NCI-H69 (cell line): Measurements from ENCODE around the gene FKBP8.
"Not testable (repeated sequence)": the region's sequence is repeated elsewhere in the genome, so short reads cannot be mapped to it uniquely, and the experiment has no call there.

Experiments used
- DNase-seq: peaks from one replicate; lab custom pipeline; 2025; lab: John Stamatoyannopoulos, UW

Gene FKBP8

GRCh38 chr19:18558604-18559003 is 15.2 kb upstream of the FKBP8 start:
- no peak for DNase-seq

GRCh38 chr19:18558202-18558555 is 14.8 kb upstream of the FKBP8 start:
- DNase-seq = no peak

- peak; percentile 99 for DNase-seq
Observed at GRCh38 chr19:18557411-18558201, 14.2 kb upstream of the FKBP8 start, which contains the start of gene KXD1. Gene KXD1, plus strand, starts transcription at chr19:18557870. Its CDS starts 4,187 bp downstream, at chr19:18562057.

GRCh38 chr19:18551631-18552030 is 8.3 kb upstream of the FKBP8 start:
- DNase-seq = peak; percentile 36

GRCh38 chr19:18543814-18544475 is 572 bp upstream of the FKBP8 start:
- DNase-seq = peak; percentile 87

- no peak for DNase-seq
Observed at GRCh38 chr19:18541992-18542940, 1.1 kb downstream of the FKBP8 start.

- DNase-seq = no peak
Observed at GRCh38 chr19:18541258-18541991, 1.9 kb downstream of the FKBP8 start.

- not testable (repeated sequence) for DNase-seq
Observed at GRCh38 chr19:18540200-18540599, 3.2 kb downstream of the FKBP8 start.

- no peak for DNase-seq
Observed at GRCh38 chr19:18539372-18539771, 4.0 kb downstream of the FKBP8 start.

- no peak for DNase-seq
Observed at GRCh38 chr19:18538115-18538514, 5.3 kb downstream of the FKBP8 start.

- DNase-seq = no peak
Observed at GRCh38 chr19:18537431-18537830, 5.9 kb downstream of the FKBP8 start.

- DNase-seq = no peak
Observed at GRCh38 chr19:18536475-18536874, 6.9 kb downstream of the FKBP8 start.

- DNase-seq = no peak
Observed at GRCh38 chr19:18533058-18533457, 10.3 kb downstream of the FKBP8 start.

GRCh38 chr19:18532168-18532890 is 11.0 kb downstream of the FKBP8 start:
- DNase-seq = no peak

GRCh38 chr19:18531485-18531884 is 11.9 kb downstream of the FKBP8 start:
- DNase-seq = no peak

GRCh38 chr19:18529782-18530181 is 13.6 kb downstream of the FKBP8 start:
- peak; percentile 36 for DNase-seq

GRCh38 chr19:18526316-18526715 is 17.1 kb downstream of the FKBP8 start:
- no peak for DNase-seq

- DNase-seq = no peak
Observed at GRCh38 chr19:18523841-18524240, 19.5 kb downstream of the FKBP8 start.

- DNase-seq = not testable (repeated sequence)
Observed at GRCh38 chr19:18522862-18523440, 20.4 kb downstream of the FKBP8 start.

- DNase-seq = peak; percentile 100
Observed at GRCh38 chr19:18522124-18522861, 21.1 kb downstream of the FKBP8 start.
